ENCODE measurements around the gene B3GNT8. TPM values are rescaled to one million over a fixed set of nuclear protein-coding genes. Genes with fewer than 3 reads are reported as not detected.

Gene B3GNT8
- total RNA-seq, 4 donors from 2014 or later = 0.49 to 12.6 (median 1.9) TPM

GRCh38 chr19:41426116-41426841 is 895 bp downstream of the B3GNT8 start:
- TF ChIP-seq CTCF (IDR thresholded peaks at IDR 0.05; ENCODE audit: low read depth) = no peak

- no peak for TF ChIP-seq CTCF (IDR thresholded peaks at IDR 0.05; ENCODE audit: low read depth)
Observed at GRCh38 chr19:41425174-41426115, 1.7 kb downstream of the B3GNT8 start.

- no peak for TF ChIP-seq CTCF (IDR thresholded peaks at IDR 0.05; ENCODE audit: low read depth)
Observed at GRCh38 chr19:41424335-41425173, 2.6 kb downstream of the B3GNT8 start.

GRCh38 chr19:41422955-41423354 is 4.2 kb downstream of the B3GNT8 start:
- TF ChIP-seq CTCF (IDR thresholded peaks at IDR 0.05; ENCODE audit: low read depth) = no peak

GRCh38 chr19:41422456-41422855 is 4.7 kb downstream of the B3GNT8 start:
- no peak for TF ChIP-seq CTCF (IDR thresholded peaks at IDR 0.05; ENCODE audit: low read depth)

- no peak for TF ChIP-seq CTCF (IDR thresholded peaks at IDR 0.05; ENCODE audit: low read depth)
Observed at GRCh38 chr19:41421973-41422372, 5.2 kb downstream of the B3GNT8 start.
